ENCODE data around the gene SSTR3. TPM values are rescaled to one million over a fixed set of nuclear protein-coding genes. Genes with fewer than 3 reads are reported as not detected.

Gene SSTR3
- total and polyA plus RNA-seq, 2 of the 4 experiments (the other 2 are of a cell fraction), result under 0.01 to 0.07 TPM

GRCh38 chr22:37220543-37220981 lies 8.3 kb upstream of the SSTR3 start:
- Histone ChIP-seq H2BK20ac (ENCODE audit: low read depth, low read length) (no peak overlapping the region), H2BK15ac (ENCODE audit: low read depth, low read length) (no peak overlapping the region), H3K9me3 (ENCODE audit: control insufficient read depth, insufficient read depth, low read length) (peaks cover 6% of the 10 kb centered on the region), H3K4me1 (ENCODE audit: control insufficient read depth, insufficient read depth, low read length) (no peaks in the 10 kb centered on the region), H3K27me3 (ENCODE audit: control insufficient read depth, insufficient read depth, low read length) (peaks cover 28% of the 10 kb centered on the region), H3K9me1 (ENCODE audit: insufficient read depth, low read length) (no peaks in the 10 kb centered on the region), H3K79me1 (ENCODE audit: low read depth in 1 of 2, low read length in 2 of 2) (no peaks in the 10 kb centered on the region), H3K14ac (replicated peaks; ENCODE audit: low read depth, low read length) (no peak overlapping the region), H3K36me3 (ENCODE audit: control insufficient read depth, insufficient read depth, low read length) (no peaks in the 10 kb centered on the region), H4K8ac (ENCODE audit: low read depth in 2 of 2, low read length in 2 of 2) (no peak overlapping the region), H3K9ac (ENCODE audit: low read depth, low read length) (no peak overlapping the region), H2AFZ (replicated peaks; ENCODE audit: low read length, poor library complexity) (no peak overlapping the region), H4K91ac (ENCODE audit: insufficient read depth, low read depth, low read length) (no peak overlapping the region), H3K56ac (ENCODE audit: extremely low read depth, insufficient read depth, low read length) (no peak overlapping the region), H3K4me3 (ENCODE audit: insufficient read depth, low read depth, low read length) (no peak overlapping the region), H3K23ac (ENCODE audit: low read depth, low read length) (no peak overlapping the region), H2BK120ac (ENCODE audit: low read depth, low read length) (no peak overlapping the region), H4K20me1 (ENCODE audit: insufficient read depth, low read length) (no peaks in the 10 kb centered on the region; the same call in 1 of the 2 replicates), H2BK5ac (ENCODE audit: low read depth, low read length, poor library complexity, severe bottlenecking) (no peak overlapping the region), H2AK5ac (ENCODE audit: low read depth, low read length) (no peak overlapping the region), H3K27ac (ENCODE audit: insufficient read depth, low read length) (no peak overlapping the region), H4K5ac (ENCODE audit: low read depth, low read length) (no peak overlapping the region), H3K18ac (ENCODE audit: low read depth, low read length) (no peak overlapping the region), H3K4me2 (ENCODE audit: low read depth, low read length) (no peak overlapping the region), H2AK9ac (replicated peaks; ENCODE audit: low read depth, low read length, poor library complexity) (no peak overlapping the region), H3K4ac (ENCODE audit: low read depth, low read length) (no peak overlapping the region)
- in situ Hi-C loops (cut with MboI; ENCODE audit: low sequenced_read_pairs) (no loop called here), intact Hi-C loops (cut with micrococcal nuclease) (no loop called here), dilution Hi-C loops (cut with HindIII; ENCODE audit: low sequenced_read_pairs, unreplicated experiment) (no loop called here)
- BruUV-seq (replicated peaks), result no TSS peak
- TF ChIP-seq MAZ (IDR thresholded peaks at IDR 0.05; ENCODE audit: borderline replicate concordance, low read depth, low read length), result no peak
- no peak for TF ChIP-seq CEBPB (IDR thresholded peaks at IDR 0.05; ENCODE audit: low read depth, low read length)
- TF ChIP-seq SMC3 (IDR thresholded peaks at IDR 0.05; ENCODE audit: low read depth, low read length), result no peak
- TF ChIP-seq MAFK (IDR thresholded peaks at IDR 0.05; ENCODE audit: low read depth, low read length), result no peak
- TF ChIP-seq ELK1 (IDR thresholded peaks at IDR 0.05; ENCODE audit: borderline replicate concordance, low read depth, low read length), result no peak
- no peak for TF ChIP-seq RFX5 (IDR thresholded peaks at IDR 0.05; ENCODE audit: low read depth, low read length)
- ATAC-seq (ENCODE audit: low read depth) (no peak), DNase-seq (no peak)
- WGBS, 2 experiments (ENCODE audit: extremely low coverage in 2 of 2, insufficient read length in 1 of 2), result no CpG with 5 or more reads among the region's 4 CpGs
- ChIA-PET CTCF (no interaction called here), POLR2A (ENCODE audit: unreplicated experiment) (no interaction called here)
